Activated T-cell treated with anti-CD3 and anti-CD28 coated beads, Interleukin-2, amount 50 U/mL, for 48 hours (primary cell): ENCODE results near the gene GID8.
A peak's percentile ranks its signal among the peaks of the same experiment; 100 is the strongest.

Experiments
- DNase-seq, 2 experiments: peaks; one replicate each; pipeline ENCODE4 v3.0.0-alpha.2; 2020

GID8 gene

DNA sequence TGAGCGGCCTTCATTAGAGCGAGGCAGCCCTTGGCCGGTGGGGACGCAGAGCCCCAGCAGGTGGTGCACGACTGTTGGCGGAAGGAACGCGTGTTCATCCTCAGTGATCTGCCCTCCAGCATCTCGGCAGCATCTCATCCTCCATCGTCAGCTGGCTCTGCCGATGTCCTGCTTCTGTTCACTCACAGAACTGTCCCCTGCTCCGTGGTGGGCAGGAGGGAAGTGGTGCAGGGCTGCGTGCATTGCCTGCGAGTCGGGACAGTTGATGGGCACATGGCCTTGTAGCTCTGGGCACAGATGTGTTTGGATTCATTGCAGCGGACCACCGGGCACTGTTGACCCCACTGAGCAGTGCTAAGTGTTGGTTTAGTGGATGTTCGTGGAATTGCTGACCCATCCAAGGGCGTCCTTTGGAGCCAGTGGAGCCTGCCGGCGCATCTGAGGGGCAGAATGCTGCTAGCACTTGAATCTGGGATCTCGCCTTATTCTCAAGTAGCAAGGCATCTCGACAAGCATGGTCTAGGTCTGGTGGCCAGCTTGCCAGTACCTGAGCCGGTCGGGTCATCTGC is 7.9 kb downstream of the GID8 start:
- DNase-seq = no peak

DNA sequence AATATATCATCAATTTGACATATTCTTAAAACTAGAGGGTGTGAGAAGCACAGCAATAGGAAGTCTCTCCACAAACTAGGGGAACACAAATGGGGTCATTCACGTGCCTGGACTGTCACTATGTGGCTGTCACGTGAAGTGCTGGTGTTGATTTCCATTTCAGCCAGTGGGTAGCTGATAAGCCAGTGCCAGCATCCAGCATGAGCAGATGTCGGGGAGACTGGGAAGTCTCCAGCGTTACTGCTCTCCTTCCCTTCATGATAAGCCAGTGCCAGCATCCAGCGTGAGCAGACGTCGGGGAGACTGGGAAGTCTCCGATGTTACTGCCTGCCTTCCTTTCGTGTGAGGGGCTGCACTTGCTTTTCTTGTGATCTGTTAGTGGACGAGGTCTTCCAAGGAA is 9.0 kb downstream of the GID8 start:
- DNase-seq = no peak

DNA sequence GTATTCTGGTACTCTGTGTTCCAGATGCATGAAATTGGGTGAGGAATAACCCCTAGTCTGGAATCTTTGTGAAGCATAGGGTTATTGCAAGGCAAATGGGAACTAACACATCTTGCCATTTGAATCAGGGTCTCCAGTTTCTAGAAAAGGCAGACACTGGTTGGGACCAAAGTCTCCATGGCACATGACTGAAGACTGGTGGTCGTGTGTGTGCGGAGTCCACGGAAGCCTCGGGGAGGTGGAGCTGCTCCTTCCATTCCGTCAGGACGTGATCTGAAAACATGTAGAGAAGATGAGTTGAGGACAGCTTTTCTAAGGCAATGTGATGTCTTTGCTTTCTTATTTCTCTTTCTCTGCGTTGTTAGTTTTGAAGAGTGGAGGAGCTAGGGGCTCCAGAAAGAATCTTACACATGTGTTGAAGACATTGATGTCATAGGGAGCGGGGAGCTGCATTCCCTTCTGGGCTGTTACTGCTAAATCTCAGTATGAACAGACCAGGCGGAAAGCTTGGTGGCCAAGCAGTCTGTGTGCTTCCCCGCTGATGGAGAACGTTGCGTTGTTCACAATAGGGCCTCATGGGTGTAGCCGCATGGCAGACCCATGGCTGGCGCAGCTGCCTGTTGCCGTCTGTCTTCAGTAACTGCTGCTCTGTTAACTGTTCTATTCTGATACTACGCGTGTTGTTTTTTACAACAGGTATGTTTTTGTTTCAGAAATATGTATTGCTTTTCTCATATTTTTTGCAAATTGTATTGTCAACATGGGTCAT is 9.8 kb downstream of the GID8 start:
- no peak for DNase-seq

DNA sequence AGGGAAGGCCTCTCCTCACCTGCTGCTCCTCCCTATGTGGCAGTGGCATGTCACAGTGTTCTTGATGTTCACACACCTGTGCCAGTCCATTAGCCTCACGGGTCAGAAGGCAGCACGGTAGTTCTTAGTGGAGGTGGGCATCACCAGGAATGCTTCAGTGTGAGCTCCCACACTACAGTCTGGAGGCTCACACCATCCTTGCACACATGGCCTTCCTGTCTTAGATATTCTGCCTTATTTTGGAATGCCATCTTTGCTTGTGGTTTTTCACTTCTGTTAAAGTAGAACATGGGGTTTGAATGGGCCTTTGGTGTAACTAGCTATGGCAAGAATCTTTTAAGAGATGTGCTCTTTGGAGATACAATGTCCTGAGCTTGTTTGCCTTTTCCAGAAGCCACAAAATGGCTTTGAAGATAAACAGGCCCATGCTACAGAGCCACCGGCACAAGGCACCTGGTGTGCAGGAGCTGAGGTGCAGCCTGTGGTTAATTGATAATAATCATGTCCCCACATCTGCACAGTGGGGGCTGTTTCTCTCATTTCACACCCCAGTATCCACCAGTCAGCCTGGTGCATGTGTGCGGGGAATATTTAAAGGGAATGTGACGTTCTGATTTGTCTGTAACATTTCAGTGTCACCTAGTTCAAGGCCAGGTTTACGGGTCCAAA is 11.3 kb downstream of the GID8 start:
- no peak for DNase-seq

DNA sequence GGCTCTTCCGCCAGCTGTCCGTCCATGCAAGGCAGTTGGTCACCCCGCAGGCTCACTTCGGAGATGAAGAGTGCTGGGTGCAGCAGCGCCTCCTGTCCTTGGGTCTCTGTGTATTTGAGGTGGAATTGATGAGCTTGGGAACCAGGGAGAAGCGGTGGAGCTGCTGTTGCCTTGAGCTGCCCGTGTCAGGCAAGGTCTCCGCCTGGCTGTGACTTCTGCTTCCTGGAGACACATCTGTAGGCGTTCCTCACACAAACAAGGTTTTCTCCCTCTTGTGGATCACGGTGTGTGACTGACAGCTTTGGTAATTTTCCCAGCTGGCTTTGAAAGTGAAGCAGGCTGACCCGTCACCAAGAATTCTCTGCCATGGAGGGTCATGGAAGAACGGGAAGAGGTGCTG is 12.0 kb downstream of the GID8 start:
- DNase-seq = no peak

DNA sequence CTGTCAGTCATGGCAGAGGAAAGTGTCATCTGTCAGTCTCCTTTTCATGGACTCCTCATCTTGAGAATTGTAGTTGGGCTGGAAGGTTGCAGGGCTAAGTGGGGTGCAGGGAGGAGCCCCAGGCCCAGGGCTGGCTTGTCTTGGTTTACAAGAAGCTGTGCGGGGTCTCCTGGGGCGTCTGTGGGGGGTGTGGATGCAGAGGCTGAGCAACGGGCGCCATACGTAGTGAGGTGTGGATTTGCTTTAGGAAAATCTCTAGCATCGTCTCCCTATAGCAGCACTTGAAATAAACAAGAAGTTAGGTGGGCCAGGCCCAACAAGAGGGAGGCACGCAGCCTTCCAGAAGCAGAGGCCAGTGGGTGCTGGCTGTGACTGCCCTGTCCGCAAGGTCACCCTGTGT is 12.8 kb downstream of the GID8 start:
- DNase-seq = no peak

DNA sequence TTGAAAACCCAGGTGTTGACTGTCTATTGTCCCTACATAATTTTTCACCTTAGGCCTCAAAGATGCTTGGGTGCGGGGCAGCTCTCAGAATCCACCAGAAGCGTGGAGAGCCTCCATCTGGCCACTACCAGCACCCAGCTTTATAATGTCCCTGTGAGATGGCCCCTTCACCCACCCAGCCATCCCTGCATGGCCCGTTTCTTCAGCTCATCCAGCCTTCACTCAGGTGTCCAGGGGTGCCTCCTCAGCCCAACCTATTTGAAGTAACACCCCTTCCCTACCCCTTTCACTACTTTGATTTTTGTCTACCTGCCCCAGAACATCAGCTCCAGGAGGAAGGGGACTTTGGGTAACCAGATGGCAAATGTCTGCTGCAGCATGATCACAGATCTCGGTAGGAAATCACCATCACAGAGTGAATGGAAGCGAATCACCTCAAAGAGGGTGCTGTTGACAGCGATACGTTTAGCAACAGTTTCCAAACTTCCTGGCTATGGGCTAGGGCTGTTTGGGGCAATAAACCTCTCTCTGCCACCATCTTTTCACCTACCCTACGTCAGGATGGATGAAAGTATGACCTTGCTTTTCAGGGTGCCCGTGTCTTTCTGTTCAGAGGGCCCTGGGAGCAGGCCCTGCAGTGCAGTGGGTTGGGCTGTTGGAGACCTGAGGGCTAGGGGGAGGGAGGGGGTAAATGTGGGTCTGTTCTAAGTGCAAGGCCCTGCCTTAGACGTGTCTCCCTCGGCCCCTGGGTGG is 13.4 kb downstream of the GID8 start:
- no peak for DNase-seq

DNA sequence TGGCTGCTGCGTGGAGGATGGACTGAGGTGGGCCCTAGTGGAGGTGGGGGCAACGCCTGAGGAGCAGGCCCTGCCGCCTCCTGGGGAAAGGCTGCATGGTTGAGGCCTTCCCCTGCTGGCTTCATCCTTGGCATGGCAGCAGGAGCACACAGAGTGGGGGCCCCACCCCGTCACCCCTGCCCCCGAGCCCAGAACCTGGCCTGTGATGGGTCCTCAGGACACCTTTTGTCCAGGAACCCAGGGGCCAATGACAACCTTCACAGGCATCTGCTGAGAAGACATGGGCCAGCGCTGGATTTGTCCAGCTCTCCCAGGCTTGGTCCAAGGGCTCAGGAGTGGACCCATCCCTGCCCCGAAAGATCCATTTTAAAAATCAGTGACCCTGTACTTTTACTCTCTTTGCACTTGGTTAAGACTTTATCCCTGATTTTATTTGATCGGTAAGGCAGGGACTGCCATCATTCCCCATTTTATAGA is 14.0 kb downstream of the GID8 start:
- DNase-seq = no peak

DNA sequence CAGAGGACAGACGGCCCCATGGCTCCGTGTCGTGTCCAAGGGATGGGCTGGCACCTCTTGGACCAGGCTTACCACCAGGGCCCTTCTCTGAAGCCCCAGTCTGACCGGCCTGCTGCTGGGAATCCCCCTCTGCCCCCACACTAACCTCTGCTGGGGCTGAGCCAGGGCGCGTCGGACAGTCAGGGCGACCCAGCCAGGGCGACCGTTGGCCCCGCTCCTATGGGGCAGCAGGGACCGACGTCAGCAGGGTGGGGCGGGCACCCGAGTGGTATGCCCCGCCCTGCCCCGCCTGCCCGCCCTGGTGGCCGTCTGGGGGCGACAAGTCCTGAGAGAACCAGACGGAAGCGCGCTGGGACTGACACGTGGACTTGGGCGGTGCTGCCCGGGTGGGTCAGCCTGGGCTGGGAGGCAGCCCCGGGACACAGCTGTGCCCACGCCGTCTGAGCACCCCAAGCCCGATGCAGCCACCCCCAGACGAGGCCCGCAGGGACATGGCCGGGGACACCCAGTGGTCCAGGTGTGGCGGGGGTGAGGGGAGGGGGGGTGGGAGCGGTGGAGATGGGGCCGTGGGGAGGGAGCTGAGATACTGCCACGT is 14.5 kb downstream of the GID8 start, which contains the start of gene SLC17A9:
Gene SLC17A9 (plus strand): TSS at position 337 of the 595 bp plus-strand sequence. CDS start 122 bp downstream, at position 459.
- DNase-seq = peak; percentile 72 to 80

DNA sequence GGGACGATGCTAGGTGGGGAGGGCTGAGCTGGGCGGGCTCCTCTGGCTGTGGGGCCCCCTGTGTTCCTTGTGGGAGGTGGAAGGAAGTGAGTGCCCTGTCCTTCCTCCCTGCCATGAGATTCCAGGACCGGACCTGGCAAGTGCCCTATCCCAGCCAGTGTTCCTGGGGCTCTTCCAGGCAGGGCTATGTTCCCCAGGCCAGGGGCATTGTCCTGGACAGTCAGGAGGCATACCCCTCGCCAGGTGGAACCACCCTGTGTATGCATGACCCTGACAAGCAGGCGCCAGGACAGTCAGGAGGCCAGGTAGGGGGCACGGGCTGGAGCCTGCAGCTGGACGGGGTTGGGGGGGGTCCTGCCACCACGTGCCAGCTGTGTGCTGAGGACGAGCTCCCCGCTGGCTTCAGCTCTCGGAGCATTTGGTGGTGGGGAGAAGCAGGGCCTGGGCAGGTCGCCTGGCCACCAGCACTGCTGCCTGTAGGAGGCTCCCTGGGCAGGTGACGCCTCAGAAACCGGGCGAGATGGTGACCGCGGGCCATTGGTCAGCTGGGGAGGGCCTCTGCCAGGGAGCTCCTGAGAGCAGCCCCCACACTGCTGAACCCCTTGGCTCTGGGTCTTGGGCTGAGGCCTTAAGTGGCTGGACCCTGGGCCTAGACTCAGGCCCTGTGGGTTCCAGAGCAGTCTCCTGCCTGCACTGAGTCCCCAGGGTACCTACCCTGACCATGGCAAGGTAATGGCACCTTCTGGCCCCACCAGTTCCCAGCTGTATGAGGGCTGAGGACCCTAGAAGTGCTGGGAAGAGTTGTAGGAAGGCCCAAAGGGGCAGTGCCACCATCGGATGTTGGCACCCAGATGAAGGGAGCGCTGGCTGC is 15.3 kb downstream of the GID8 start:
- peak; percentile 37 to 39 for DNase-seq

DNA sequence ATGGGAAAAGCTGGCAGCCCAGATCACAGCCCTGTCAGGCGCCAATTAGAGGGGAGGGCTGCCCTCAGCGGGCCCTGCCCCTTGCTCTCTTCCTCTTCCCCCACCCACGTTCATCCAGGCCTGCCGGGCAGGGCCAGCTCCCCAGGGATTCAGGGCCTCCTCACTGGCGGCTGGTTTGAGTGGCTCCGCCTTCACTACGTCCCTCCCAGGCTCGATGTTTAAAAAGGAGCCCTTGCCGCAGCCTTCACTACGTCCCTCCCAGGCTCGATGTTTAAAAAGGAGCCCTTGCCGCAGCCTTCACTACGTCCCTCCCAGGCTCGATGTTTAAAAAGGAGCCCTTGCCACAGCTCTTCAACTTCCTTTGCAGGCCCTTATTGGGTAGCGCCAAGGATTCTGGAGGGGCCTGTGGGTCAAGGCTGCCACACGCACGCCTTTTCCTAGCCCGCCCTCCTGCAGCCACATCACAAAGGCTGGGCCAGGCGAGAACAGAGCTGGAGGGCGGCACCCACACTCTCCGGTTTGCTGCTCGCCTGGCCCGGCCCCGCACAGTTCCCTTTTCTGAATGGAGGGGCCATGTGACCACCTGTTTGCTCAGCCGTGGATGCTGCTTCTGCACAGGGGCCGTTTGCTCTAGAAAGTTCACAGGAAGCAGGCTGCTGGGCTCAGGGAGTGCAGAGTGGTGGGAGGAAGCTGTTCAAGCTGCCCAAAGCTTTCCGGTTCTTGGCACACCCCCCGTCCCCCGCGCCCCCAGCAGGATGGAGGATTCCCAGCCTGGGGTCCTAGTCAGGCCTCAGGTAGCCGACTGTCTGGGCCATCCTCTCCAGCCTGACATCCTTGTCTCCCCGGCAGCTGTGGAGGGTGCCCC is 16.1 kb downstream of the GID8 start:
- DNase-seq = peak; percentile 67 to 69

DNA sequence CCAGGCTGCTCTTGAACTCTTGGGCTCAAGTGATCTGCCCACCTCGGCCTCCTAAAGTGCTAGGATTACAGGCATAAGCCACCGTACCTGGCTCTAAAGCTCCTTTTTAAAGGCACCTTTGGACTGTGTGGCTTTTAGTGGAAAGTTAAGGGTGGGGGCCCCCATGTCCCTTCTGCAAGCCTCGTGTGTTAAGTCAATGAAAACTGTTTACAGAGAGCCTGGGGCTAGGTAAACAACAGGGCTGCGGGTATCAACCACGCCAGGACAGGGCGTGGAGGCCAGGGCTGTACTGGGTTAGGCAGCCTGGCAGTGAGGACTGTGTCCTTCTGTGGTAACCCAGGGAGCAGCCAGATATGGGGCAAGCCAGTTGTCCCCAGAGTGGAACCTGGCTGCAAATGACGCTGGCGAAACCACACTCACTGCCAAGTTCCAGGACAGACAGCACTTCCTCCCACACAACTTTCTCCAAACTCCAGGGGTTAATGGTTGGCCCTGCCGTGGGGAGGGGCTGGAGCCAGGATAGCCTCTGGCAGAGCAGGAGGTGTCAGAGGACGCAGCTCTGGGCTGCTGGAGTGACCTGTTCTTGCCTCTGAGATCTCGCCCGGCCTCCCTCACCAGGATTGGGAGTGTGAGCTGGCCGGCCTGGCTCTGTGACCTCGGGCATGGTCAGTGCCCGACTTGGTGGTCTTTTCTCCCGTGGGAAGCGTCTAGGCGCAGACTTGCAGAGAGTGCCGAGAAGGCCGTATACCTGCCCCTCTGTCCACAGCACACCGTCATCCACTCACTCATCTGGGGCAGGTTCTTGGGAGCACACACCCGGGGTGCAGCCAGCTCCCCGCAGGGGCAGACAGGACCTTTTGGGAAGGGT is 17.8 kb downstream of the GID8 start:
- DNase-seq = no peak

DNA sequence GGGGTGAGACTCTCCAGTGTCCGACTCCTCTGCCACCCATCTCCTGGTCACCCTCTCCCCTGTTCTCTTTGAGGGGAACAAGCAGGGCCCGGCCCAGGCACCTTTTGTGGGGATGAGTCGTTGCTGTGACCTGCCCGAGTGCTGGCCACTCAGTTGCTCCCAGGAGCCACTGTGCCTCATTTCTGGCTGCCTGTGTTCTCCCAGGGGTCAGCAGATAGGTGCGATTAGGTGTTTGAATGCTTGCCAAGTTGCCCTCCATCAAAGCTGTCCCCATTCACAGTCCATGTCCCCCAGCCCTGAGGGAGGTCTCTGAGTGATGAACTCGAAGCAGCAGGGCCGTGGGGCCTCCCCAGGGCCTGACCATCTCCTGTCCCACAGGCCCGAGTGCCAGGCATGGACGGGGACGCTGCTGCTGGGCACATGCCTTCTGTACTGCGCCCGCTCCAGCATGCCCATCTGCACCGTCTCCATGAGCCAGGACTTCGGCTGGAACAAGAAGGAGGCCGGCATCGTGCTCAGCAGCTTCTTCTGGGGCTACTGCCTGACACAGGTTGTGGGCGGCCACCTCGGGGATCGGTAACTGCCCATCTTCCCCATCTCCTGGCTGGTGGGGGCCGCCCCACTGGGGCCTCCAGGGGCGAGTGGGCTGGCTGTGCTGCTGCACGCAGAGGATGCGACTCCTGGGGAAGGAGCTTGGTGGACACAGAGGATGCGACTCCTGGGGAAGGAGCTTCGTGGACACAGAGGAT is 18.6 kb downstream of the GID8 start:
- DNase-seq = no peak

DNA sequence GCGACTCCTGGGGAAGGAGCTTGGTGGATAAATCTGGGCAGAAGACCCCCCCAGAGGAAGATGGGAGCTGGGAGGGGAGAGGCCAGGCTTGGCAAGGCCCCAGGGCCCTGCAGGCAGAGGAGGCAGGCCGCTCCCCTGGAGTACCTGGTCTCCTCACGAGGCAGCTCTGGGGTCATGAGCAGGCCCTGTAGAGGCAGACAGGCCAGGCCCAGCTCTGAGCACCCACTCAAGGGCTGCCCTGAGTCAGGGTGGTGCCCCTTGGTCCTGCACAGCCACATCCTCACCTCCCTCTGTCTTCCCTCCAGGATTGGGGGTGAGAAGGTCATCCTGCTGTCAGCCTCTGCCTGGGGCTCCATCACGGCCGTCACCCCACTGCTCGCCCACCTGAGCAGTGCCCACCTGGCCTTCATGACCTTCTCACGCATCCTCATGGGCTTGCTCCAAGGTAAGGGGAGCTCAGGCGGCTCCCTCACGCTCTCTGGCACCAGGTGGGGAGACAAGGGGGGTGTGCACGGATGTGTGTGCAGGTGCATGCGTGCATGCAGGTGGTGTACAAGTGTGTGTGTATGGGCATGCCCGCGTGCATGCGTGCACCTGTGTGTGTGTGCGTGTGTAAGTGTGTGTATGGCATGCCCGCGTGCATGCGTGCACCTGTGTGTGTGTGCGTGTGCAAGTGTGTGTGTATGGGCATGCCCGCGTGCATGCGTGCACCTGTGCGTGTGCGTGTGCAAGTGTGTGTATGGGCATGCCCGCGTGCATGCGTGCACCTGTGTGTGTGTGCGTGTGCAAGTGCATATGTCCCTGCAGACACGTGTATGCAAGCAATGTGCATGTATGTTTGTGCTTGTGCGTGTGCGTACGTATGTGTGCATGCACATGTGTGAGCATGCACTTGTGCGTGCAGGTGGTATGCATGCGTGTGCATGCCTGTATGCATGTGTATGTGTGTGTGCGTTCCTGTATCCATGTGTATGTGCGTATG is 19.5 kb downstream of the GID8 start:
- DNase-seq = no peak

DNA sequence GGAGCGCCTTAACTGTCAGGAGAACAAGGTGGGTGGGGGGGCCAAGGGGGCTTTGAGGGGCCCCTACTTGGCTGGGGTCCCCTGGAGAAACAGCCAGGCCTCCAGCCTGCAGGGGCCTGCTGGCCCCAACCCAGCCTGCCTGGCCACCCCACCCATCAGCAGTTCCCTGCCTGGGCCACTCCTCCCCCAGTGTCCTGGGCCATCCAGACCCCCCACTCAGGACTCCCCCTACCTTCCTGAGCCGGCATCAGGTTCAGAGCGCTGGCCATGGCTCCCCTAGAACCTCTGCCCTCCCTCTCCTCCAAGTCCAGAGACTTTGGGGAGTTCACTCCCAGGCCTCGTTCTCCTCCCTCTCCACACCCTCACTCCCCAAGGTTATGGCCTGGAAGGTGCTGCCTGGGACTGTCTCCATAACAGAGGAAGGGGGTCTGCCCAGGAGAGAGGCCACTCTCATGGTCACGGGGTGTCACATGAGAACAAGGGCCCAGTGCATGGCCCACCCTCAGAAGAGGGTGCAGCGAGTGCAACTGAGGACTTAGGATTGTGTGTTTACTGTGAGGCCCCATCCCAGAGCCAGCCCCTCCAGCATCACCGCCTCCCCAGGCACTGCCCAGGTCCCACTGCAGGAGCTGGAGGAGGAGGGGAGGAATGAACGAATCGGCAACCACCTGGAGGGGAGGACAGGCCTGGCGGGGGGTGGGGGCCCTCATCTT is 20.6 kb downstream of the GID8 start:
- DNase-seq = no peak

DNA sequence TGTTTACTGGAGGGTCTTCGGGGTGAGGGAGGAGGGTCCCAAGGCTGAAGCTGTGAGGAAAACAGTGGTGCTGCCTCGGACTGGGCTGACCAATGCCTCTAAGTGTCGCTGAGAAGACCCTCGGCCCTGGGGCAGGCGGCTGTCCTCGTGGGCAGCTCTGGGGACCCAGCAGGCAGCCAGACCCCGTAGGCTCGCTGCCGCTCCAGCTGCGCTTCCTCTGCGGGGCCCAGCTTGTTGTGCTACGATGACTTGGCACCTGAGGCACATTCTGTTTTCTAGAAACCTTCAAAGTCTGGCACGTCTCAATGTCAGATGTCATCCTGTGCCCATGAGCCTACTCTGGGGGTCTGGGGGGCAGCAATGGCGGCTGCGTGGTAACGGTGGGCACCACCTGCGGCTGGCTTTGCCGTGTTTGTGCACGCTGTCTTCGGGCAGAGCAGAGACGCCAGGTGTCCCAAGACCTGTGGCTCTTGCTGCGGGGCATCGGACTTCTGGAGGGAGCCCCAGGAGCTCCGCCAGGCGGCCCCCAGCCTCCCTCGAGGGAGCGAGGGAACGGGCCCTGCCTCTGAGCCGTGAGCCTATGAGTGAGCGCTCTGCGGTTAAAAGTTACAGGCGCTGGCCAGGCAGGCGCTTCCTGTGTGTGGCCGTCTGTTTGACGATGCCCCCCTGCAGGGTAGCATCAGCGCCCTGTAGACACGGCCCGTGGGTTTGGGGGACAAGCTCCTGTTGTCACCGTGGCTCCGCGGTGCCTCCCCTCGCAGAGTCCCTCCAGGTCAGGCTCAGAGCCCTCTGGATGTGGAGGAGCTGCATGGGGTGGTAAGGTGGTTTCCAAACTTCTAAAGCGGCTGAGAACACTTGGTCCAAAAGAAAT is 21.4 kb downstream of the GID8 start:
- no peak for DNase-seq
